Cerebellar cortex (tissue), 1 donor: Measurements from ENCODE around the gene THAP4.

Experiments
- DNase-seq: peaks from one replicate; pipeline ENCODE4 v3.0.0-alpha.2; 2015; ENCODE audit warnings: low spot score

Gene THAP4

GRCh38 chr2:241612156-241613016 is 24.6 kb downstream of the THAP4 start:
- peak; percentile 39 for DNase-seq

GRCh38 chr2:241611062-241611461 is 25.9 kb downstream of the THAP4 start:
- no peak for DNase-seq

GRCh38 chr2:241609859-241610793 is 26.8 kb downstream of the THAP4 start:
- DNase-seq: peak; percentile 57

- no peak for DNase-seq
Measured at GRCh38 chr2:241608881-241609280, 28.1 kb downstream of the THAP4 start.

GRCh38 chr2:241607162-241607885 is 29.6 kb downstream of the THAP4 start:
- DNase-seq: no peak

- no peak for DNase-seq
Measured at GRCh38 chr2:241606186-241606585, 30.8 kb downstream of the THAP4 start.

GRCh38 chr2:241603686-241604085 is 33.3 kb downstream of the THAP4 start:
- no peak for DNase-seq

GRCh38 chr2:241602720-241603119 is 34.2 kb downstream of the THAP4 start:
- no peak for DNase-seq

GRCh38 chr2:241601841-241602240 is 35.1 kb downstream of the THAP4 start:
- DNase-seq: no peak

GRCh38 chr2:241599615-241600014 is 37.3 kb downstream of the THAP4 start:
- DNase-seq: no peak

- DNase-seq: peak; percentile 73
Measured at GRCh38 chr2:241598487-241598886, 38.5 kb downstream of the THAP4 start.

- DNase-seq: no peak
Measured at GRCh38 chr2:241598061-241598460, 38.9 kb downstream of the THAP4 start.

- no peak for DNase-seq
Measured at GRCh38 chr2:241597561-241597960, 39.4 kb downstream of the THAP4 start.

GRCh38 chr2:241595600-241596140 is 41.3 kb downstream of the THAP4 start:
- DNase-seq: no peak

GRCh38 chr2:241593271-241593670 is 43.7 kb downstream of the THAP4 start:
- no peak for DNase-seq

GRCh38 chr2:241592126-241592845 is 44.7 kb downstream of the THAP4 start:
- no peak for DNase-seq

GRCh38 chr2:241590496-241591455 is 46.2 kb downstream of the THAP4 start:
- peak; percentile 81 for DNase-seq

- DNase-seq: peak; percentile 80
Measured at GRCh38 chr2:241589863-241590262, 47.1 kb downstream of the THAP4 start.

GRCh38 chr2:241586564-241587264 is 50.2 kb downstream of the THAP4 start:
- DNase-seq: no peak
